Stimulated activated CD8-positive, alpha-beta memory T cell treated with anti-CD3 and anti-CD28 coated beads, Interleukin-12 subunit alpha, Interleukin-12 subunit beta, amount 100 ng/mL, for 4 hours (primary cell): ENCODE data around the gene KSR1.
"Not testable (repeated sequence)": the region's sequence is repeated elsewhere in the genome, so short reads cannot be mapped to it uniquely, and the experiment has no call there.

Source experiments
- DNase-seq: peaks from one replicate; pipeline ENCODE4 v3.0.0-alpha.2; 2020; ENCODE audit warnings: low read depth

The KSR1 gene

DNA sequence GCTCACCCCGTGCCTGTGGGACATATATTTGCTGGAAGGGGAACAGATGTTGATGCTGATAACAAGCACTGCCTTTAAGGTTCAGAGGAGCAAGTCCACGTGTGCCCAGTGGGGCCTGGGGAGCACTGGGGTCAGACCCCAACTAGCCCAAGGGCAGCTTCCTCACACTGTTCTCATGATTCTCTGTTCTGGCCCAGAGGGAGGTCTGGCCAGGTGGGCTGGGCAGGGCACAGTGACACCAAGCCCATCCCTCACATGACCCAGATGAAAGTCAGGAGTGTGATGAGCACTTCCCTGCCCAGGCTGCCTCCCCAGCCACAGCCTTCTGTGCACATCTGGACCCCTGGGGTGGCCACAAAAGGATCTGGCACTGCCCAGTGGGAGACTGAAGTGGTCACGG is 29.8 kb upstream of the KSR1 start:
- not testable (repeated sequence) for DNase-seq

DNA sequence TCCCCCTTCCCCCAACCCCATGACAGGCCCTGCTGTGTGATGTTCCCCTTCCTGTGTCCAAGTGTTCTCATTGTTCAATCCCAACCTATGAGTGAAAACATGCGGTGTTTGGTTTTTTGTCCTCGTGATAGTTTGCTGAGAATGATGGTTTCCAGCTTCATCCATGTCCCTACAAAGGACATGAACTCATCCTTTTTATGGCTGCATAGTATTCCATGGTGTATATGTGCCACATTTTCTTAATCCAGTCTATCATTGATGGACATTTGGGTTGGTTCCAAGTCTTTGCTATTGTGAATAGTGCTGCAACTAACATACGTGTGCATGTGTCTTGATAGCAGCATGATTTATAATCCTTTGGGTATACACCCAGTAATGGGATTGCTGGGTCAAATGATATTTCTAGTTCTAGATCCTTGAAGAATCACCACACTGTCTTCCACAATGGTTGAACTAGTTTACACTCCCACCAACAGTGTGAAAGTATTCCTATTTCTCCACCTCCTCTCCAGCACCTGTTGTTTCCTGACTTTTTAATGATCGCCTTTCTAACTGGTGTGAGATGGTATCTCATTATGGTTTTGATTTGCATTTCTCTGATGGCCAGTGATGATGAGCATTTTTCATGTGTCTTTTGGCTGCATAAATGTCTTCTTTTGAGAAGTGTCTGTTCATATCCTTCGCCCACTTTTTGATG is 28.9 kb upstream of the KSR1 start:
- not testable (repeated sequence) for DNase-seq

DNA sequence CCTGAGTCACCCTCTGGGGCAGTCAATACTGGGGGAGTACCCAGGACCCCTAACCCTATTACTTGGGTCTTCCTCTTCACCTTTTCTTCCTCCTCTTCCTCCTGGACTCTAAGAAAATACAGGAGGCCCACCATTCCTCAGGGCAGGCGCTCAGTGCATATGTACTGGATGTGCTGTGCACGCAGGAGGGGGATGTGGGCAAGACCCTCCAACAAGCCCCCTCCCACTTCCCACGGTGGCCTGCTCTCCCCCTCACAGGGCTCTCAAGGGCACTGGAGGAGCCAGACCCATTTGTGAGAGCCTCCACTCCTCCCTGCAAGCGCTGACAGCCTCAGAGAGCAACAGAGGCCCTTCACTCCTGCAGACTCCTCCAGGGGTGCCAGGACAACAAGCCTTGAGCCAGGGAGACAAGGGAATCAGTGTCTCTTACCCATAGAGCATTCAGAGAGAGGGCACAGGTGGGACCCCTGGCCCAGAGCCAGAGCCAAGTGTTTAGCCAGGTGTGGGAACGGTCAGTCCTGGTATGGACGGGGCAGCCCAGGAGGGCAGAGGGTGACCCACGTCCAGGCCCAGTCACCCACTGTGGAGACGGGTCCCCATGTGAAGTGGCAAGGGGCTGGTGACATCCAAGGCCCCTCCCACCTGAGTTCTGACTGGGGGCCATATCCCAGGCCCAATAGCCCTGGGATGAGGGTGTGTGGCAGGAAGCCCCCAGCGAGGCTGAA is 27.3 kb upstream of the KSR1 start:
- DNase-seq, result no peak

DNA sequence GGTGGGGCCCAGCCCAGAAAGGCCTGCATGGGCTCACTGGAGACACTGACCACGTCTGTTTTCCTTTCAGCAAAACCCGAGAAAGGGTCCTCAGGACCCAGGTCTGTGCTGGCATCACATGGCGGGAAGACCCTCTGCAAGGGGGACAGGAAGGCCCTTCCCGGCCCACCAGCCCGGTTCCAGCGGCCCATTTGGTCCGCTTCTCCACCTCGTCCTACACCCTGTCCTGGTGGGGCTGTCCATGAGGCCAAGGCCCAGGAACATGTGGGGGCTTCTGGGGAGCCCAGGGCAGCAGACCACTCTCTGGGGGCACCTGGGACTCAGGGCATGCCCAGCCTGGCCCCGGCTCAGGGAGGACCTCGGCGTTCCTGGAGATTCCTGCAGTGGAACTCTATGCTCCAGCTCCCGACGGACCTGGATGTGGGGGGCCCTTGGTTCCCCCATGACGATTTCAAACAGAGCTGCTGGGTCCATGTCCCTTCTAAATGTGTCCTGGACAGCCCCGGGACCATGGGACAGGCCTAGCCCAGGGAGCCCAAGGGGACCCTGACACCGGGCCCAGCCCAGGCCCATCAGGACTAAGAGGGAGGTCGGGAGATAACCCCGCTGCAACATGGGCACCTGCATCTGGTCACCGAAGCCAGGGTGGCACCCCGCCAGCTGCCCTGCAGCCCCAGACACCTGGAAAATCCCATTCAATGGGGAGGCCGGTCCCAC is 26.4 kb upstream of the KSR1 start:
- DNase-seq, result no peak

DNA sequence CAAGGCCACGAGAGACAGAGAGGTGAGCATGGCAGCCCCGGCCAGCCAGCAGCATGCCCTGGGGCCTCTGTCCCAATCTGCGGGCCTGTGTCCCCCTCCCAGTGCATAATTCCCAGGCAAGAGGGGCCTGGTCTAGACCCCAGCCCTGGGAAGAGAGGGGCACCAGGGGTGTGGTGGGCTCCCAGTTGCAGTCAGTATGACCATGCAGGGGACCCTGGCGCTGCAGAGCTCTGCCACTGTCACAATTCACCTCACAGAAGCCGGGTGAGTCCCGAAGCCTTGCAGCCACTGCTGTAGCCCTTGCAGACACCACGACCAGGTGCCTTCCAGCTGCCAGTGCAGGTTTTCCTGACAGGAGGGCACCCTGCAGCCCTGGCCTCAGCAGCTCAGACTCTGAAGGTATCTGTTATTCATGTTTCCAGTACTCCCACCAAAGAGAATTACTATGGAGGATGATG is 25.8 kb upstream of the KSR1 start:
- no peak for DNase-seq

DNA sequence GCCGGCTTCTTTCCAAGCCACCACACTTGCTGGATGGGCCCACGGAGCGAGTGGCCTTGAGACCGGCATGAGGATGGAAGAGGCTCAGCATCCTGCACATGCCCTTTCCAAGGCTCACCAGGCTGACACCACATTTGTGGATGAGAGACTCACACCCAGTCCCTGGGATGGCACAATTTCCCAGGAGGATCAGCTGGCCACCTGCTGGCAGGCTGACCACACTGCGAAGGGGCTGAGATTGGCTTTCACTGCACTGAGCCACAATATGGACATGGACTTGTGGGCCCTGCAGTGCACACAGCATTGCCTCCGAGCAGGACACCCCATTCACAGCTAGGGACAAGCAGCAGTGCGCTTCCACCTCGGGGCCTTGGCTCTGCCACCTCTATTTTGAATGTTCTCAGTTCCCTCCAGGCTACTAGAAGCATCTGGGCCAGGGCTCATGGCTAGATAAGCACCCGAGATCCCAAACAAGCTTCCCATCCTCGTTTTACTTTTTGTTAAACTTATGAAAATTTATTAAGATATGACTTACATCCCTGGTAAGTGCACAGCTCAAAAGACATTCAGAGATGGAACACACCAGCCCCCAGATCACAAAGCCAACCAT is 25.3 kb upstream of the KSR1 start:
- DNase-seq, result no peak

DNA sequence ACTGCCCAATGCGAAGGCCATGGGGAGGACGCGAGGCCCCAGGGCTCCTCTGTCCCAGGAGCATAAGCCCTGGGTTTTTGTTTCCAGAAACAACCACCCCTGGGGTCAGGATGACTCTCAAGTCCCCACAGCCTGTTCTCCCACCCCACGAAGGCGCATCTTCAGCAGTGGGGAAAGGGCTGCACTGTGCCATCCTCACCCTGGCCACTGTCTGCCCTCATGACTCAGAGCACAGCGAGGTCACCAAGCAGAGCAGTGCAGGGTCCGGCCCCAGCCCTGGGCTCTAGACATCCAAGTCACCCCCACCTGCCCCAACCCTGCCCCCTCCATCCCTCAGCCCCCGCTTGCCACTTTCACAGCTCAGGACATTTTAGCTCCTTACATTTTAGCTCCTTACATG is 22.7 kb upstream of the KSR1 start:
- DNase-seq, result no peak

DNA sequence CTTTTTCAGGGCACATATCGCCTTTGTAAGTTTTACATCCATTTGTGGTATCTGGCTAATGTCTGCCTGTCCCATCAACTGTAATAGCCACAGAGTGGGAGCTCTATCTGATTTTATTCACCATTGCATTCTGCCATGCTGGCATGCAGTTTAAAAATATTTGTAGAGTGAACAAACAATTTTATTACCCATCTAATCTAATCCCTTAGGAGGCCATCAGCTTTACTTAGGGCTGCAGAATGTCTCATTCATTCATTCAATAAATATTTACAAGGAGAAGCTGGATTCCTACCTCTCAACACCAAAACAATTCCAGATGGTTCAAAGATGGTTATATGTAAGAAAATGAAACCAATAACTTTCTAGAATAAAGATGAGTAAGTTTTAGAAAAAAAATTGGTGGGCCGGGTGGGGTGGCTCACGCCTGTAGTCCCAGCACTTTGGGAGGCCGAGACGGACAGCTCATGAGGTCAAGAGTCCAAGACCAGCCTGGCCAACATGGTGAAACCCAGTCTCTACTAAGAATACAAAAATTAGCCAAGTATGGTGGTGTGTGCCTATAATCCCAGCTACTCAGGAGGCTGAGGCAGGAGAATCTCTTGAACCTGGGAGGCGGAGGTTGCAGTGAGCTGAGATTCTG is 20.7 kb upstream of the KSR1 start:
- not testable (repeated sequence) for DNase-seq

DNA sequence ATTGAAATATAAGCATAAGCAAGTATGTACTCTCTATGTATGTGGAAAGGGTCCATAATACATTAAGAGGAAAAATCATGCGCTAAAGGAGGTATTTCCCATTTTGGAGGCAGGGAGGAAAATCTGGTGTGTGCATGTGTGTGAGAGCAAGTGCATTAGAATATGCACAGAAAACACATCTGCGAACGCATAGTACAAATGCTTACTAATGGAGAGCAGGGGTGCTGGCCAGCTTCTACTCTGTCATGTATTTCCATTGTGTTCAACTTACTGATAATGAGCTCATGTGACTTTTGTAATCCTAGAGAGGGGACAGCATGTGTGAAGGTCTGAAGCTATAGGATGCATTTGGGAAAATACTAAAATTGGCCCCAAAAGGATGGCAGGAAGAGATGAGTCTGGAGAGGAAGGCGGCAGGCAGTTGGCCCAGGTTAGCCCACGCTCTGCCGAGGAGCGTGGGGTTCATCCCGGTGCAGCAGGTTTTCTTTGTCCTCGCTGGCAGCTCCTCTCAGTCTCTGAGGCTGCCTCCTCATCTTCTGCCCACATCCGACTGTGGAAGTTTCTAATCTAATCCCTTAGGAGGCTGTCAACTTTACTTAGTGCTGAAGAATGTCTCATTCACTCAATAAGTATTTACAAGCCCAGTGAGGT is 17.8 kb upstream of the KSR1 start:
- DNase-seq, result no peak

DNA sequence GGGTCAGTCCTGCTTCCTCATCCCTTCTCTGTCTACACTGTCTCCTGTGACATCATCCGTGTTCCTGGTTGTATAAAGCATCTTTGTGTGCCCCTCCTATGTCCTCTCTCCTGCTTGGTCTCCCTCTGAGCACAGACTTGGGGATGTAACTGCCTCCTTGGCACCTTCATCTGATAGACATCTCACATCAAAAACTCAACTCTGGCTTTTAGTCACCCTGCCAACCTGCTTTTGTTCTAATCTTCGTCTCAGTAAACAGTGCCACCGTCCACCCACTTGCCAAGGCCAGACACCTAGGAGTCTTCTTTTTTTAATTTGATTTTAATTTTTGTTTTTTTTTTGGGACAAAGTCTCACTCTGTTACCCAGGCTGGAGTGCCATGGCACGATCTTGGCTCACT is 16.9 kb upstream of the KSR1 start:
- no peak for DNase-seq

DNA sequence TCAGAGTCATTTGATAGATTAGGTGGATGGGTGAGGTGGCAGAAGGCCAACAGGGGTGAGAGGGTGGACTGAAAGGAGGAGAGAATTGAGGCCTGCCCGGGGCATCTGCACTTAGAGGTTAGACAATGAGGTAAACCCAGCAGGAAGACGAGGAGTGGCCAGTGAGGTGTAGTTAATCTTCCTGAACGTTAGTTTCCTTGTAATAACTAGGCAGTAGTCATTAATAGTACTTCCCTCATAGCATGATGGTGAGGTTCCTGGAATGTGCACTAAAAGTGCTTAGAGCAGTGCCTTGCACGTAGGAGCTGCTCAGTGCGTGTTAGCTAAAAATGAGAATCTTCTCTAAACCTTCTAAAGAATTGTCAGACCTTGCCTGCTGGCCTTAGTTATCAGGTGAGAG is 13.5 kb upstream of the KSR1 start:
- DNase-seq, result no peak

DNA sequence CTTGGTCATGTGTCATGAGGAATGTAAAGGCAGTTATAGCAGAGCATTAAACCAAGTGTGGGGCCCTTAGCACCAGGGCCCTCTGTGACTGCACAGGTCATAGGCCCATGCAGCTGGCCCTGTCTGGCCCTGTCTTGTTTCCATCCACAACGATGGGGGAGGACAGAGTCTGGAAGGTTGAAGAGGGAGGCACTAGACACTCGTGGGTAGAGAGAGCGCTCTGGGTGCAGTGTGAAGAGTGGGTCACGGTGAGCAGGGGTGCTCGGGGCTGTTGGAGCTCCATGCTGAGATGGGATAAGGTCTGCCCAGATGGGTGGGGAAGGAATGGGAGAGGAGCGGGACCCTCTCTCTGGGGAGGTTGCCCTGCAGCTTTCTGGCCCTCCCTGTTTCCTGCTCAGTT is 12.8 kb upstream of the KSR1 start:
- no peak for DNase-seq

DNA sequence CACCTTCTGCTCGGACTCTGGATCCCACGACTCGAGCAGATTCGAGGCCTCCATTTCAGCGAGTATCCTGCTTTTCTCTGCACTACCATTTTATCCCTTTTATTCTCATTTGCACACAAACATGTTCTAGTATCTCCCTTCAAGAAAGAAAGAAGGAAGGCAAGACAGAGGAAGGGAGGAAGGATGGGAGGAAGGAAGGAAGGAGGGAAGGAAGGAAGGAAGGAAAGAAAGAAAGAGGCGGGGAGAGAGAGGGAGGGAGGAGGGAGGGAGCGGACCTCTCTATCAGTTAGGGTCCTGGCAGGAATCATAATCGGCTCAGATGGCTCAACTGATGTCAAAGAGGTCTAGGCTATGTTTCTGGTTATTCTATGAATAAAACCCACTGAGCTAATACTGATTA is 10.3 kb upstream of the KSR1 start:
- DNase-seq, result no peak

DNA sequence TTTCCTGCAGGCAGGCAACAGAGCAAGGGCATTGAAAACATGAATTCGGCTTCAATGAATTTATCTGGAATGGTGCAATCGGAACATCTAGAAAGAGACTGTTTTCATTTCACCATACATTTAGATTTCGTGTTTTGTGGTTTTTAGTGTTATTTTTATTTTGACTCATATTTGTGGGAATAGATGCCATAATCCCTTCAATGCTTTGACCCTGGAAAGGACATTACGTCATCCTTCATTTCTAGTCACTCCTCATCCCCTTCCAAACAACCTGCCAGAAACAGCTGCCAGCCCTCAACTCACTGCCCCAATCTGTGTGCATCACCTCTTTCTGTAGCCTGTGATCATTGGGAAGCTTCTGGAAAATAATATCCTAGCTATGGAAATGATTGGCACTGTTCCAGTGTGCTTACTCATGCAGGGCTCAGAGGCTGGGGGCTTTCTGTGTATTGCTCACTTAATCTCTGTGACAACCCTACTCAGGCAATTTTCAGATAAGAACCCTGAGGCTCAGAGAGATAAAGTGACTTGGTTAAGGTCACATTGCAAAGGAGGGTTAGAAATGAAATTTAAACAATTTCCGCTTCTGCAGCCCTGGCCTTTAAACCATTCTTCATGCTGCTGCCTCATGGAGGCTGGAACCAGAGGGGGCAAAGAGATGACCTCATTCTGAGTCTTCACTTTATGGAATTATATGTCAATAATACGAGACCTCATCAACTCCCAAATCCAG is 9.5 kb upstream of the KSR1 start:
- no peak for DNase-seq

DNA sequence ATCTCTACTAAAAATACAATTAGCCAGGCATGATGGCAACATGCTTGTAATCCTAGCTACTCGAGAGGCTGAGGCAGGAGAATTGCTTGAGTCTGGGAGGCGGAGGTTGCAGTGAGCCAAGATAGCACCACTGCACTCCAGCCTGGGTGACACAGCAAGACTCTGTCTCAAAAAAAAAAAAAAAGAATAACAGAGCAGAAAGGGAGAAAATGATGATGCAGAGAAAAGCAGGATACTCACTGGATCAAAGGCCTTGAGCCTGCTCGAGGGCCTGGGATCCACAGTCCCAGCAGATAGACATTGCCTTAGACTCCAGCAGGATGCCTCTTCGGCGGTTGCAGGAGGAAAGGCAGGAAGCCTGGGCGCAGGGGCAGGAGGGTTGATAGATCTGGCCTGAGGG is 7.7 kb upstream of the KSR1 start:
- not testable (repeated sequence) for DNase-seq

DNA sequence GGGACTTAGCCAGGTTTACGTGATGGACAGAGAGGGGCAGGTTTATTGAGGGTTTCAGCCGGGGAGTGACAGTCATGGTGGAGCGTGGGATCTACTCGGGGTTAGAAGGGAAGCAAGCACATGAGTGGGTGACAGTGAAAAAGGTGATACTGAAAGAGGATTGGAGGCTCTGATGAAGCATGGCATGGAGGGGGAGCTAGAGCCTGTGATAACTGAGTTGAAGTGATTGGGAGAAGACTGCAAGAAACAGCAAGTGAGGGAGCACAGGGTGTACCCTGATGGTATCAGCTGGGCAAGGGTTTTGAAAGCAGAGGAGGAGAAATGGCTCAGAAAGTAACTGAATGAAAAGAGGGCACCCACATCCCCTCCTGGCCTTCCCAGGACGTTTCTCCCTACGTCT is 6.7 kb upstream of the KSR1 start:
- DNase-seq, result no peak

DNA sequence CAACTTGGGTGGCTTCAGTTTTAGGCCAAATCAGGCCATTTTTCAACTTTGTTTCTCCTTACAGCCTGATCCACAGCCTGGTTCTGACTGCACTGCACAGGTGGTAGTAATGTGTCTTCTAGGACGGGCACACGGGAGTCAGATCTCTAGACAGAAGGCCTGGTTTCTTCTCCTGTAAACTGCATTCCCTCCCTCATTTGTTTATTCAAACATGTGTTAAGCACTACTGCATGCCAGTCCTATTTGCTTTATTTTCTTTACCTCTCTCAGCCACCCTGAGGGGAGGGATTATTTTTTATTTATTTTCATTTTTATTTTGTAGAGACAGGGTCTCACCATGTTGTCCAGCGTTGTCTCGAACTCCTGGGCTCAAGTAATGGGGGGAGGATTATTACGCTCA is 6.3 kb upstream of the KSR1 start:
- DNase-seq, result no peak

DNA sequence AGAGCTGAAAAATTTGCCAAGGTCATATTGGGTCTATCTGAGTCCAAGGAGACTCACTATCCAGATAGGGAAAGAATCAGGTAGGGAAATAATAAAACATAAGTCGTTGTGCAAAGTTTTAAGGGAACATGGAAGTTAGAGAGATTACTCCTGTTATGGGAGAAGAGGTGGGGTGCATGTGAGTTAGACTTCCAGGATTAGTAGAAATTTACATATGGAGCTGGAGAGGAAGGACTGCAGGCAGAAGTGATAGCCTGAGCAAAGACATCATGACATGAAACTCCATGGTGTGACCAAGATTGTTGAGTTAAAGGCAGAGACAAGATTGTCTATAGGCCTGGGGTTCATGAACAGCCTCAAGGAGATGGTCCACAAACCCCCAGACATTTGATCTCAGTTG is 5.8 kb upstream of the KSR1 start:
- DNase-seq, result no peak

DNA sequence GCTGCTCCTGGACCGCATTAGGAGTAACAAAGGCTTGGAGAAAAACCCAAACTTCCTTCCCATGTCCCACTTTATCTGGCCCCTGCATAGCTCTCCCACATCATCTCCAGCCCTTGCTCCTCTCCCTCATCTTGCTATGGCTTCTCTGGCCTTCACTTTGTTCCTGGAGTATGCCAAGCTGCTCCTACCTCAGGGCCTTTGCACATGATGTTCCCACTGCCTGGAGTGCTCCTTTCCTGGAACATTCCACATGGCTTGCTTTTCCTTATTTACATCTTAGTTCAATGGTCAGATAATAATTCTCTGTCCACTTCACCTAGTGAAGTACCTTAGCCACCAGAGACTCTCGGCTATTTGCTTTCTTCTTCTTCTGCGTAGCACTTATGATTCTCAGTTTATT is 4.3 kb upstream of the KSR1 start:
- no peak for DNase-seq

DNA sequence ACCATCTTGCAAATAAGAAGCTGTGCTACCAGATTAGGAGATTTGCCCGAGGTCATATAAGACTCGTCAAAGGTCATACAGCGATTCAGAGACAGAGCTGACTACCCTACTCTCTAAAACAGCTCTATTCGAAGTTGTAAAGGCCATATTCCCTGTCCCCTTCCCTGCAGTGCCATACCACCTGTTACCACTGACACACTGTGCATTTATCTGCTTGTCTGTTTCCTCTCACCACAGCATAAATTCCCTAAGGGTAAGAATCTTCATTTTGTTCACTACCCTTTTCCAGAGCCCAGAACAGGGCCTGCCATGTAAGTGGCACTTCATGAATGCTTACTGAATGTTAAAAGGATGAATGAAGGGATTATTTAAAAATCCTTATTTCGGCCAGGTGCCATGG is 3.4 kb upstream of the KSR1 start:
- DNase-seq, result no peak

DNA sequence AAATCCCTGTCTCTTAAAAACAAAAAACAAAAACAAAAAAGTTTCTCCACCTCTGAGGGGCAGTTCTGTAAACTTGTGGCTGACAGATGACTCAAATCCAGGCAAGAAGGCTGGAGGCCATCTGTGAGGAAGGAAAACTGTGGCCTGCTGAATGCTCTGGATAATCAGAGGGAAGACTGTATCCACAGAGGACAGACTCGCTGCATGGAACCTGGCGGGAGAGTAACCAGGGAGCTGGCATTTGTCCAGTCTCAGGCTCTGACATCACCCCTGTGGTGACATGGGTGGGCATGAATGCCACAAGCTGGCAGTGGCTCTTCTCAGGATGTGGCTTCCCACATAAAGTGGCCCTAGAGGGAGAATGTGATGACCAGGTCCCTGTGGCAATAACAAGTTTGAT is 2.8 kb upstream of the KSR1 start:
- no peak for DNase-seq
